ENCODE data around the gene ARMC5.

ARMC5 gene

DNA sequence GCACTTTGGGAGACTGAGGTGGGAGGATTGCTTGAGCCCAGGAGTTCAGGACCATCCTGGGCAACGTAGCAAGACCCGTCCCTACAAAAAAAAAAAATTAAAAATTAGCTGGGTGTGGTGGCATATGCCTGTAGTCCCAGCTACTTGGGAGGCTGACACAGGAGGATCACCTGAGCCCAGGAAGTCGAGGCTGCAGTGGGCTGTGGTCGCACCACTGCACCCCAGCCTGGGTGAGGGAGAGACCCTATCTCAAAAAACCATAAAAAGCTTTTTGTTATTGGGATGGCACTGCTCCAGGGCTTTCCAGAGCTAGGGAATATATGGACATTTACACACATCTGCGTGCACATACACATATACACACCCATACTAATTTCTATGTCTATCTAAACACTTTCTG, 8.1 kb upstream of the ARMC5 start:
- no peaks in the 10 kb centered on the region for H3K27me3 Mint-ChIP-seq
- no peak for ATAC-seq
- peaks cover 5% of the 10 kb centered on the region for H3K36me3 Mint-ChIP-seq
- no peak overlapping the region for H3K4me3 Mint-ChIP-seq
- H3K4me1 Mint-ChIP-seq = peaks cover 30% of the 10 kb centered on the region
- no peaks in the 10 kb centered on the region for H3K9me3 Mint-ChIP-seq
- no peak overlapping the region for H3K27ac Mint-ChIP-seq

GRCh38 chr16:31451681-31452351, 7.5 kb upstream of the ARMC5 start:
- peak; percentile 53 for ATAC-seq
- no peak overlapping the region for H3K27ac Mint-ChIP-seq

DNA sequence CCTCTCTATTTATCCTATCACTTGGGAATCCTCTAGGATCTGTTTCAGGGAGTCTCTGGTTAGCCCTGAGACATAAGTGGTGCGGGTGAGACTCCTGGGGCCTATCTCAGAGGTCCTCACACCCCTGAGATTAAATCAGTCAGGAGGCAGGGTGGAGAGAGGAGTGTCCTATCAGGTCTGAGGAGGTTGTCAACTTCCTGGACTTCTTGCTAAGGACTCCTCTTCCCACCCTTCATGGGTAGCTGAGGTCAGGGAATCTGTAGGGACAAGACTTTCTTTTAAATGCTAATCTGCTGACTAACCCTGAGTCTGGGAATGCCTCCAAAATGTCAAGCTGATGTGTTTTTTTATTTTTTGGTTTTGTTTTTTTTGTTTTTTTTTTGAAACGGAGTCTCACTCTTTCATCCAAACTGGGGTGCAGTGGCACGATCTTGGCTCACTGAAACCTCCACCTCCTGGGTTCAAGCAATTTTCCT, 6.6 kb upstream of the ARMC5 start:
- Mint-ChIP-seq H3K9me3 (no peaks in the 10 kb centered on the region), H3K4me1 (peaks cover 40% of the 10 kb centered on the region), H3K4me3 (no peak overlapping the region), H3K27me3 (no peaks in the 10 kb centered on the region), H3K36me3 (peaks cover 5% of the 10 kb centered on the region), H3K27ac (no peak overlapping the region)
- ATAC-seq = no peak

More at GRCh38 chr16:31451681-31452351, 7.5 kb upstream of the ARMC5 start:
- H3K4me3 Mint-ChIP-seq = no peak overlapping the region
- H3K36me3 Mint-ChIP-seq = peaks cover 5% of the 10 kb centered on the region
- no peaks in the 10 kb centered on the region for H3K27me3 Mint-ChIP-seq
- H3K9me3 Mint-ChIP-seq = no peaks in the 10 kb centered on the region
- H3K4me1 Mint-ChIP-seq = peaks cover 33% of the 10 kb centered on the region

GRCh38 chr16:31453255-31454204, 5.8 kb upstream of the ARMC5 start:
- no peak overlapping the region for H3K27ac Mint-ChIP-seq
- H3K27me3 Mint-ChIP-seq = no peaks in the 10 kb centered on the region
- H3K4me3 Mint-ChIP-seq = no peak overlapping the region
- H3K36me3 Mint-ChIP-seq = peaks cover 5% of the 10 kb centered on the region
- ATAC-seq = no peak
- H3K9me3 Mint-ChIP-seq = no peaks in the 10 kb centered on the region
- peaks cover 47% of the 10 kb centered on the region for H3K4me1 Mint-ChIP-seq

DNA sequence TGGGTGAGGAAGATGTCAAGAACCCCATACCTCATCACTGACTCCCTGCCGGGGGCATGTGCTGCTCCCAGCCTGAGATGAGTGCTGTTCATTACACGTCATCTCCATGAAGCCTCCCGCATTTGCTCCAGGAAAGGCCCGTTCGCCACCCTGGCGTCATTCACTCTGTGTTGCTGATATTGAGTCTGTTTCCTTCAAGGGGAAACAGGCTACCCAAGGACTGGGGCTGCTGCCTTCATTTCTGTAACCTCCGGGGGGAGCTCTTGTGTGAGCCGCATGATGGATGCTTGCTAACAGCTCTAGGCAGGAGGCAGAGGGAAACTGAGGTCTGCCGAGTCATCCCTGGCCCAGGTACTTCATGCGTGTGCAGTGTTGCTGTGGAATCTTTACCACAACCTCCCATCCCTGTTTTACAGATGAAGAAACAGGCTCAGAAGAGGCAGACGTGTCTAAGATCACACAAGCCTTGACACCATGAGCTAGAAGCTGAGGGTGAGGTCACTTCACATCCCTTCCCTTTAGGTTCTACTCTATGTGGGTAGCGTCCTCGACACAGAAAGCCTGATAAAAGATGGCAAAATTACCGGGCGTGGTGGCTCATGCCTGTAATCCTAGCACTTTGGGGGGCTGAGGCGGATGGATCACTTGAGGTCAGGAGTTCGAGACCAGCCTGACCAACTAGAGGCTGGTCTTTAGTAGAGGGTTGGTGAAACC, 3.5 kb upstream of the ARMC5 start:
- Mint-ChIP-seq H3K4me1 (peaks cover 53% of the 10 kb centered on the region), H3K36me3 (peaks cover 5% of the 10 kb centered on the region), H3K27me3 (no peaks in the 10 kb centered on the region), H3K27ac (peak overlapping the region; percentile 57), H3K4me3 (no peak overlapping the region), H3K9me3 (no peaks in the 10 kb centered on the region)
- ATAC-seq = no peak

GRCh38 chr16:31456988-31457360, 2.3 kb upstream of the ARMC5 start:
- peaks cover 5% of the 10 kb centered on the region for H3K36me3 Mint-ChIP-seq
- H3K4me3 Mint-ChIP-seq = no peak overlapping the region
- peaks cover 52% of the 10 kb centered on the region for H3K4me1 Mint-ChIP-seq
- no peak overlapping the region for H3K27ac Mint-ChIP-seq
- H3K9me3 Mint-ChIP-seq = no peaks in the 10 kb centered on the region
- ATAC-seq = no peak
- no peaks in the 10 kb centered on the region for H3K27me3 Mint-ChIP-seq

DNA sequence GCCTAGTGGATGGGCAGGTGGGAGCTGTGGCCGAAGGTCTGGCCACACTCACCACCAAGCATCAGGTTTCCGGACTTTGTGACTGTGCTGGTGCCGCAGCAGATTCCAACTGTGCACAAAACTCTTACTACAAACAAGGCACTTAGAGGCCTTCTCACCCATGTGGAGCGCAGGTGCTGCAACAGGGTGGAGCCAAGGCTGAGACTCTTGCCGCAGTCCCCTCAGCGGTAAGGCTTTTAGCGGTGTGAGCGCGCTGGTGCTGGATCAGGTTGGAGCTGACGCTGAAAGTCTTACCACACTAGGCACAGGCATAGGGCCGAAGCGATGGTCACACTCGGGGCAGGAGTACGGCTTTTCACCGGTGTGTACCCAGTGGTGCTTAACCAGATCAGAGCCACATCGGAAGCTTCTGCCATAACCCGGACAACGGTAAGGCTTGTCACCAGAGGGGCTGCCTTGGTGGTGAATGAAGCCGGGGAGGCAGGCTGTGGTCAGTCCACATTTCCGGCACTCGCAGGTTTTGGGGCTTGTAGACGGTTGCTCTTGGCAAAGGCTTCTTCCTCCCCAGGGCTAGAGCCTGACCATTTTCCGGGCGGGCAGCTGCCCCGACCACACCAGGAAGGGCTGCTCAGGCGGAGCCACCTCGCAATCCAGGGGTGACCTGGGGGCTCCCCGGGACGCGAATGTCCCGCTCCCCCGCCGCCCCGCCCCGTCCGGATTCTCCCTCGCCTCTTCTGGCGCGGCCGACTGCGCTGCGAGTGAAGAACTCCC, 1.0 kb upstream of the ARMC5 start:
- no peaks in the 10 kb centered on the region for H3K9me3 Mint-ChIP-seq
- H3K4me3 Mint-ChIP-seq = peak overlapping the region; percentile 86
- H3K36me3 Mint-ChIP-seq = peaks cover 15% of the 10 kb centered on the region
- H3K4me1 Mint-ChIP-seq = peaks cover 57% of the 10 kb centered on the region
- ATAC-seq = peak; percentile 2
- H3K27me3 Mint-ChIP-seq = no peaks in the 10 kb centered on the region
- H3K27ac Mint-ChIP-seq = peak overlapping the region; percentile 96

DNA sequence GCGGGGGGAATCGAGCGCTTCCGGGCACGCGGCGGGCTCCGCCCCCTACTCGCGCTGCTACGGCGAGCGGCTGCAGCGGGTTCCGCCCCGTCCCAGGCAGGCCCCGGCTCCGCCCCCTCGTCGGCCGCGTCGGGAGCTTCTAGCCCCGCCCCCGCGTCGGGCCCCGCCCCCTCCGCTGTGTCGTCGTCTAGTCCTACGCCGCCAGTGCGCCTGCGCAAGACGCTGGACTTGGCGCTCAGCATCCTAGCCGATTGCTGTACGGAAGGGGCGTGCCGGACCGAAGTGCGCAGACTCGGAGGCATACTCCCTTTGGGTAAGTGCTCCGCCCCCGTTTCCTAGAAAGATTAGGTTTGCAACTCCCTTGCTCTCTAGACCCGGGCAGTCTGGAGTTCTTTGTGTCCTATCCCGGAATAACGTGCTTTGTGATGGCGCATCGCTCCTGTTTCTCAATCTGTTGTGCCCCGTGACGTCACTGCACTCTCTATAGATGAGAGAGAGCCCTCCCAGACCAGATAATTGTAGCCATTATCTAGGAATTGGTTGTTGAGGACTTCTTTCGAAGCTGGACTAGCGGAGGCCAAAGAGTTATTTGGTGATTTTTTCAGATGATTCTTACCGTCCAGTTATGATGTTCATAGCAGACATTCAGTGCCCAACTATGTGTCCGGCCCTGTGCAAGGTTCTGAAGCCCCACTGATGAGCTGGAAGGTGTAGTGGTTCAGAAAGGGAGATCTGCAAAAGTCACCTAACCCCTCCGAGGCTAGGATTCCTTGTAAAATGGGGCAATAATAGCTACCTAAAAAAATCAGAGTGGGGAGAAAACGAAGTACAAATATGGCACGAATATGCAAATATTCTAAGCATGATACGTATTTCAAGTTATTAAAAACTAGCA, 633 bp downstream of the ARMC5 start:
- H3K36me3 Mint-ChIP-seq = peaks cover 30% of the 10 kb centered on the region
- H3K4me1 Mint-ChIP-seq = peaks cover 55% of the 10 kb centered on the region
- peak; percentile 92 for ATAC-seq
- H3K4me3 Mint-ChIP-seq = peak overlapping the region; percentile 86
- peak overlapping the region; percentile 96 for H3K27ac Mint-ChIP-seq
- no peaks in the 10 kb centered on the region for H3K27me3 Mint-ChIP-seq
- H3K9me3 Mint-ChIP-seq = no peaks in the 10 kb centered on the region

DNA sequence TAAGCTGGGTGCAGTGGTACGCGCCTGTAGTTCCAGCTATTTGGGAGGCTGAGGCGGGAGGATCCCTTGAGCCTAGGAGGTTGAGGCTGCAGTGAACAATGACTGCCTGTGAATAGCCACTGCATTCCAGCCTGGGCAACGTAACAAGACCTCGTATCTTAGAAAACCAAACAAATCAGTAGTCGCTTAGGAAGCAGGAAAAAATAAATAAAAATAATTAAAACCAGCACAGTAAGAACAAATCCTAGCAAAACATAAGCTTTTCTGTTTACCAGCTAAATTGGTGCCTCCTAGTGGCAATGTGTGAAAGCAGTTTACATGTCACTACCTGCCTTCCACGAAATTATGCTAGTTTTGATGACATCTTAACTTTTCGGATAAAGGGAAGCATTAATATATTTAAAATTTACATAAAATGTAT, 1.3 kb downstream of the ARMC5 start:
- Mint-ChIP-seq H3K9me3 (no peaks in the 10 kb centered on the region), H3K27me3 (no peaks in the 10 kb centered on the region), H3K4me3 (peak overlapping the region; percentile 86), H3K36me3 (peaks cover 35% of the 10 kb centered on the region), H3K27ac (peak overlapping the region; percentile 96), H3K4me1 (peaks cover 57% of the 10 kb centered on the region)
- ATAC-seq = no peak

GRCh38 chr16:31461201-31461920, 2.1 kb downstream of the ARMC5 start:
- no peak for ATAC-seq
- H3K4me1 Mint-ChIP-seq = peaks cover 52% of the 10 kb centered on the region
- H3K4me3 Mint-ChIP-seq = no peak overlapping the region
- H3K27me3 Mint-ChIP-seq = no peaks in the 10 kb centered on the region
- peak overlapping the region; percentile 31 for H3K27ac Mint-ChIP-seq
- peaks cover 39% of the 10 kb centered on the region for H3K36me3 Mint-ChIP-seq
- no peaks in the 10 kb centered on the region for H3K9me3 Mint-ChIP-seq

DNA sequence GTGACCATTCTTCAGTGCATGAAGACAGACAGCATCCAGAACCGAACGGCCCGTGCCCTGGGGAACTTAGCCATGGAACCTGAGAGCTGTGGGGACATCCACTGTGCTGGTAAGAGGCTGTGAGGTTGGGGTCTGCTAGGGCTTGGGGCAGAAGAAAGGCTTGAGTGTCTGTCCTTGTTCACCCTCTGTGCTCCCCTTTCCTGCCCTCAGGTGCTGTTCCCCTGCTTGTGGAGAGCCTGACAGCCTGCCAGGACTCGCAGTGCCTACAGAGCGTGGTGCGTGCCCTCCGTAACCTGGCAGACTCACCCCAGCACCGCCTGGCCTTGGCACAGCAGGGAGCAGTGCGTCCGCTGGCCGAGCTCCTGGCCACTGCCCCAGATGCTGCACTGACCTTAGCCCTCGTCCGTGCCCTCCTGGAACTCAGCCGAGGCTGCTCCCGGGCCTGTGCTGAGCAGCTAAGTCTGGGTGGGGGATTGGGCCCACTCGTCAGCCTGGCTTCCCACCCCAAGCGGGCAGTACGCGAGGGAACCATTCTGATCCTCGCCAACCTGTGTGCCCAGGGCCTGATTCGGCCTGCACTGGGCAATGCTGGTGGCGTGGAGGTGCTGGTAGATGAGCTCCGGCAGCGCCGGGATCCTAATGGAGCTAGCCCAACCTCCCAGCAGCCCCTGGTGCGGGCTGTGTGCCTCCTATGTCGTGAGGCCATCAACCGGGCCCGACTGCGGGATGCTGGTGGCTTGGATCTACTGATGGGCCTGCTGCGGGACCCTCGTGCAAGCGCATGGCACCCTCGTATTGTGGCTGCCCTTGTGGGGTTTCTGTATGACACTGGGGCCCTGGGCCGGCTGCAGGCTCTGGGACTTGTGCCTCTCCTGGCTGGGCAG, 2.9 kb downstream of the ARMC5 start:
- peaks cover 46% of the 10 kb centered on the region for H3K36me3 Mint-ChIP-seq
- no peaks in the 10 kb centered on the region for H3K27me3 Mint-ChIP-seq
- H3K4me3 Mint-ChIP-seq = no peak overlapping the region
- H3K4me1 Mint-ChIP-seq = peaks cover 54% of the 10 kb centered on the region
- no peak for ATAC-seq
- no peaks in the 10 kb centered on the region for H3K9me3 Mint-ChIP-seq
- H3K27ac Mint-ChIP-seq = no peak overlapping the region

GRCh38 chr16:31464348-31464769, 5.1 kb downstream of the ARMC5 start:
- peaks cover 46% of the 10 kb centered on the region for H3K36me3 Mint-ChIP-seq
- ATAC-seq = no peak
- no peaks in the 10 kb centered on the region for H3K9me3 Mint-ChIP-seq
- H3K4me3 Mint-ChIP-seq = no peak overlapping the region
- H3K27ac Mint-ChIP-seq = no peak overlapping the region
- peaks cover 50% of the 10 kb centered on the region for H3K4me1 Mint-ChIP-seq
- no peaks in the 10 kb centered on the region for H3K27me3 Mint-ChIP-seq
